Heart right ventricle (tissue), 16 donors: ENCODE measurements around the gene ALOX15. TPM values are rescaled to one million over a fixed set of nuclear protein-coding genes. Genes with fewer than 3 reads are reported as not detected.
"Not testable (repeated sequence)": the region's sequence is repeated elsewhere in the genome, so short reads cannot be mapped to it uniquely, and the experiment has no call there.

Source experiments
- ATAC-seq, 8 donors: fragments of 200-7000 bp; cut with Tn5 transposase; one replicate each; pipeline ENCODE4 v1.9.1; 2020; ENCODE audit warnings: mild to moderate bottlenecking in 8 of 8, moderate library complexity in 8 of 8, moderate number of reproducible peaks in 1 of 8
- DNase-seq, 2 donors: peaks; one replicate each; pipeline ENCODE4 v3.0.0-alpha.2; 2020
- H3K27ac ChIP-seq, 10 donors: fragments of 200-600 bp; sonication (generic) in 2 of 10; one replicate each; pipeline versions ENCODE4 v1.5.0 to v1.8.0; 2020 to 2022; ENCODE audit warnings: mild to moderate bottlenecking in 3 of 10
- H3K27me3 ChIP-seq, 7 donors: fragments of 200-600 bp; one replicate each; pipeline ENCODE4 v1.8.0; 2021 to 2022; ENCODE audit warnings: mild to moderate bottlenecking in 2 of 7
- H3K36me3 ChIP-seq, 9 donors: fragments of 200-600 bp; sonication (generic) in 1 of 9; one replicate each; pipeline versions ENCODE4 v1.5.0 to v1.8.0; 2020 to 2022; ENCODE audit warnings: mild to moderate bottlenecking in 2 of 9
- H3K4me1 ChIP-seq, 9 donors: fragments of 200-600 bp; sonication (generic) in 1 of 9; one replicate each; pipeline versions ENCODE4 v1.5.0 to v1.8.0; 2020 to 2022; ENCODE audit warnings: mild to moderate bottlenecking in 4 of 9
- H3K4me3 ChIP-seq, 10 donors: fragments of 200-600 bp; sonication (generic) in 2 of 10; one replicate each; pipeline versions ENCODE4 v1.5.0 to v1.8.0; 2020 to 2022; ENCODE audit warnings: mild to moderate bottlenecking in 7 of 10, moderate library complexity in 2 of 10
- H3K9me3 ChIP-seq, 11 donors: fragments of 200-600 bp in 10 of 11; sonication (generic) in 2 of 11; one replicate each; pipeline versions ENCODE4 v1.5.0 to v1.8.0; 2013 to 2022; ENCODE audit warnings: mild to moderate bottlenecking in 2 of 11, control low read depth in 1 of 11, moderate library complexity in 1 of 11
- WGBS, 2 donors: extraction: QIAGEN DNeasy Blood & Tissue Kit; methylation state at CpG; one replicate each; pipeline ENCODE4 v1.1.7; 2013; ENCODE audit warnings: inconsistent platforms in 1 of 2; 5-methylcytosine and 5-hydroxymethylcytosine counted together
- intact Hi-C, 10 donors: fragments of 100-400 bp; cut with DNase I; formaldehyde crosslinking; loops; one replicate each; pipeline versions ENCODE4 v1.11.1 to v1.14.2; 2022
- polyA plus RNA-seq, 2 donors: library from polyadenylated mRNA; stranded (reverse); fragments of 200-250 nt; gene quantifications; one replicate each; pipeline ENCODE4 v1.2.3, GENCODE V29; 2013
- total RNA-seq, 10 donors: library from RNA; stranded (reverse); fragmentation: NEBNext Ultra II Directional in 3 of 10; extraction: Animal tissue kit (Norgen Biotek cat#: 25700) in 3 of 10; gene quantifications; one replicate each; pipeline versions ENCODE4 v1.2.1 to v1.2.4, GENCODE V29; 2021 to 2023
- TF ChIP-seq, protein P1 (sequence below), 9 donors: fragments of 200-600 bp; sonication (generic) in 2 of 9; IDR thresholded peaks; one replicate each; pipeline versions ENCODE4 v1.5.0 to v1.8.0; 2021 to 2022; ENCODE audit warnings: antibody characterized with exemption in 9 of 9, mild to moderate bottlenecking in 5 of 9, moderate library complexity in 1 of 9
- donor health status: Arrhythmogenic right ventricular cardiomyopathy.
- donor health status: ischemic (EF 13 %, LVEDD 7.1; RV severe dilation, severe dysfunction).
- donor health status: healthy with polysubstance abuse.
- donor health status: DM: no; HTN: yes; CAD: no.
- donor health status: DM: no; HTN: no; CAD: no.
- donor health status: ischemic (EF 25% LVEDD 6.9; RV normal size, moderate dysfunction).
- donor health status: ischemic (EF 25% LVEDD 5.7; RV mildly dilated, moderate dysfunction).
- donor health status: healthy.
- donor health status: DM: yes; HTN: yes; CAD: no.
- donor health status: Ischemic cardiomyopathy.
- donor health status: ischemic (EF 35%, LVEDD 5.7; RV mildly dilated, moderate dysfunction).
- donor health status: nonischemic (EF 11% LVEDD 7.7; RV severe dilation, severe dysfunction).
- donor health status: DM: yes; HTN: yes; CAD: no.
- donor health status: PGD.
- donor health status: ischemic (EF 29% LVEDD 5.4; RV normal size, mild dysfunction).
- donor health status: nonischemic (EF 23%, LVEDD 6.1; RV moderate dilation, normal function).

Gene ALOX15
- total and polyA plus RNA-seq, 12 donors, result 0.11 to 1.3 (median 0.16) TPM; not detected in 5

DNA sequence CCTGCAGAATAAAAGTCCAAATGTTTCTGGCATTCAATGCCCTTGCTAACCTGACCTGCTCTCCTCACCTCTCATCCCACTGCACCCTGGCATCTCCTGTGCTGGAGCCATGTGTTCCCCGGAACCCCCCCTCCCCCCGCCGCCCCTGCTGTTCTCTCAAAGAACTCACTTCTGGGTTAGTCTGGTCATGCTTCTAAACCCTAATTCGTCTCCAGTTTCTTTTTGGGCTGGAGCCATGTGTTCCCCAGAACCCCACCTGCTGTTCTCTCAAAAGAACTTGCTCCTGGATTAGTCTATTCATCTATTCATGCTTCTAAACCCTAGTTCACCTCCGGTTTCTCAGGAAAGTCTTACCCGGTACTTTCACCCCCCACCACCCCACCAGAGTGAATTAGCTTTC, 808 bp upstream of the ALOX15 start:
- no peak overlapping the region for H3K27ac ChIP-seq
- ATAC-seq (no peak), DNase-seq (no peak)
- H3K4me1 ChIP-seq, result peaks cover 0 to 12% (median 6%) of the 10 kb centered on the region in 9 donors
- H3K4me3 ChIP-seq, result no peak overlapping the region
- no peaks in the 10 kb centered on the region for H3K9me3 ChIP-seq
- TF ChIP-seq, protein P1, sequence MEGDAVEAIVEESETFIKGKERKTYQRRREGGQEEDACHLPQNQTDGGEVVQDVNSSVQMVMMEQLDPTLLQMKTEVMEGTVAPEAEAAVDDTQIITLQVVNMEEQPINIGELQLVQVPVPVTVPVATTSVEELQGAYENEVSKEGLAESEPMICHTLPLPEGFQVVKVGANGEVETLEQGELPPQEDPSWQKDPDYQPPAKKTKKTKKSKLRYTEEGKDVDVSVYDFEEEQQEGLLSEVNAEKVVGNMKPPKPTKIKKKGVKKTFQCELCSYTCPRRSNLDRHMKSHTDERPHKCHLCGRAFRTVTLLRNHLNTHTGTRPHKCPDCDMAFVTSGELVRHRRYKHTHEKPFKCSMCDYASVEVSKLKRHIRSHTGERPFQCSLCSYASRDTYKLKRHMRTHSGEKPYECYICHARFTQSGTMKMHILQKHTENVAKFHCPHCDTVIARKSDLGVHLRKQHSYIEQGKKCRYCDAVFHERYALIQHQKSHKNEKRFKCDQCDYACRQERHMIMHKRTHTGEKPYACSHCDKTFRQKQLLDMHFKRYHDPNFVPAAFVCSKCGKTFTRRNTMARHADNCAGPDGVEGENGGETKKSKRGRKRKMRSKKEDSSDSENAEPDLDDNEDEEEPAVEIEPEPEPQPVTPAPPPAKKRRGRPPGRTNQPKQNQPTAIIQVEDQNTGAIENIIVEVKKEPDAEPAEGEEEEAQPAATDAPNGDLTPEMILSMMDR (IDR thresholded peaks at IDR 0.05), result no peak
- WGBS, 2 donors, result 15 to 23% methylated on average over 6 of the region's 6 CpGs
- H3K27me3 ChIP-seq, result peaks cover 0 to 76% (median 65%) of the 10 kb centered on the region in 7 donors
- intact Hi-C loops, result no loop called here
- no peaks in the 10 kb centered on the region for H3K36me3 ChIP-seq

DNA sequence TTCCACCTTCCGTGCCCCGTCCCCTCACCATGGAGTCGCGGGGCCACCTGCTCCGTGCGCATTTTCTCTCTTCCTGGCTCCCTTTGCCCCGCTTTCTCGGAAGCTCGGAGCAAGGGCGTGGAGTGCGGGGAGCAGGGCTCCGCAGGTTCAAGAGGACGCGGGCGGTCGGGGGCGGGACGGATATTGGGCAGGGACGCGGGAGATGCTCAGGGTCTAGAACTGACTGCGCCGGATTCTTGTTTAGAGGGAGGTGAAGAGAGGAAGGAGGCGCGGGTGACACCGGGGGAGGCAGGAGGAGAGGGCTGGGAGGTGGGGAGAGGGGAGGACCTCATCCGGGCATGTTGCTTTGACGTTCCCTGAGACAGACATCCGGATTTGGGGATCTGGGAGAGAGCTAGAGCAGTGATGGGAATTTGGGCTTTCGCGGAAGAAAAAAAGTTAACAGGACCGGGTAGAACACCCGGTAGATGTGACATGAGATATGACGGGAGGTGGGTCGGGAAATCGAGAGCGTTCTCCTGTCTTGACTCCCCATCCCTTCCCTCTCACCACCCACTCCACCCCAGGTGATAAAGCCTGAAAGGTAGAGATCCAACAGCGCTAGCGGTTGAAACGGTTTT, 799 bp downstream of the ALOX15 start:
- H3K36me3 ChIP-seq, H3K4me3 ChIP-seq, intact Hi-C loops, DNase-seq, H3K9me3 ChIP-seq, H3K27ac ChIP-seq: not testable (repeated sequence)
- WGBS, 2 donors, result 1 to 3% methylated on average over 36 of the region's 39 CpGs
- H3K4me1 ChIP-seq, result peaks cover 0 to 17% (median 7%) of the 10 kb centered on the region in 9 donors
- ATAC-seq, result peak in 2 of 8 donors; percentile 4 to 15
- peaks cover 5 to 83% (median 77%) of the 10 kb centered on the region in 7 donors for H3K27me3 ChIP-seq

DNA sequence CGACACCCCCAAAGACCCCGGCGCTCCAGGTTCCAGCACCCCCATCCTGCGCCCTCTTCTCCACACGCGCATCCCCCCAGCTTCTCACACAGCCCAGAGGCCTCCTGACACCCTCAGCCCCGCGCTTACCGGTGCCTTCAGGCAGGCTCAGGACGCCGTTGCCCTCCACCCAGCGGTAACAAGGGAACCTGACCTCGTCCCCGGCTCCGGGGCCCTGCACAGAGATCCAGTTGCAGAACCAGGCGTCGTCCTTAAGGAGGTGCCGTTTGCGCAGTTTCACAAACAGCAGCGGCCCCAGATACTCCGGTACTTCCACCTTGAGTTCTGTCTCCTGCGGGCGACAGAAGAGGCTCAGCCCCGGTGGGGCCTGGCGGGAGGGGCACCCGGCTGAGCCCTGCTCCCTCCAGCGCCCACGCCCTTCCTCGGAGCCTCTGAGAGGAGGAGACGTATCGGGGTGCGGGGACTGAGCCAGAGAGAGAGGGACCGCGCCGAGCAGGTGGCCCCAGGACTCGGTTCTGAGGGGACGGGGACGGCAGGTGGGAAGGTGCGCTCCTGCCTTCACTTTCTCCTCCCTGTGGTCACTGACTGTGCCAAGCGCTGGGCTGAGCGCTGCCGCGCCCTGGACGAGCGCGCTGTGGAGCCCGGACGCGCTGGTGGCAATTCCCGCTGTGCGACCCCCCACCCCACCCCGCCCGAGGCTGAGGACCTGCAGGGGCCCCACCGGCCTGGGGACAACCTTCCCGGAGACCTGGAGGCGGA, 2.0 kb downstream of the ALOX15 start:
- H3K9me3 ChIP-seq, H3K36me3 ChIP-seq, DNase-seq, H3K27ac ChIP-seq, intact Hi-C loops: not testable (repeated sequence)
- H3K27me3 ChIP-seq, result peaks cover 5 to 81% (median 79%) of the 10 kb centered on the region in 7 donors
- 6 to 8% methylated on average over 23 to 24 of the region's 56 CpGs for WGBS, 2 donors
- H3K4me1 ChIP-seq, result peaks cover 0 to 24% (median 7%) of the 10 kb centered on the region in 9 donors
- peak overlapping the region in 1 of 10 donors; percentile 14 for H3K4me3 ChIP-seq
- ATAC-seq, result peak in 2 of 8 donors; percentile 22 to 32

DNA sequence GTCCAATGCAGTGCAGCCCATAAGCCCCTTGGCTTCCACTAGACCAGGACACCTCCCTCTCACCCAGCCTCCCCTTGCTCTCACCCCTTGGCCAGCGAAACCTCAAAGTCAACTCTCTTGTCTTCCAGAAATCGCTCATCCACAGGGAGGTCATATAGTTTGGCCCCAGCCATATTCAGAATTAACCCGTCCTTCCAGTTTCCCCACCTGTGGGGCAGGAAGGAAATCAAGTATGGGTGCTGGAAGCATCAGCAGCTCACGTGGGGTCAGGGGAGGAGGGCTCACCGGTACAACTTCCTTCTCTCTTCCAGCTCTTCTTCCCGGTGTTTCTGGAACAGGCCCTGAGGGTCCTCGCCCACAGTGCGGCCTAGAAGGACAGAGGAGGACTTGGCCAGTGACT, 2.7 kb downstream of the ALOX15 start:
- 53 to 54% methylated on average over 8 of the region's 8 CpGs for WGBS, 2 donors
- peaks cover 5 to 80% (median 76%) of the 10 kb centered on the region in 7 donors for H3K27me3 ChIP-seq
- intact Hi-C loops, result not testable (repeated sequence)

DNA sequence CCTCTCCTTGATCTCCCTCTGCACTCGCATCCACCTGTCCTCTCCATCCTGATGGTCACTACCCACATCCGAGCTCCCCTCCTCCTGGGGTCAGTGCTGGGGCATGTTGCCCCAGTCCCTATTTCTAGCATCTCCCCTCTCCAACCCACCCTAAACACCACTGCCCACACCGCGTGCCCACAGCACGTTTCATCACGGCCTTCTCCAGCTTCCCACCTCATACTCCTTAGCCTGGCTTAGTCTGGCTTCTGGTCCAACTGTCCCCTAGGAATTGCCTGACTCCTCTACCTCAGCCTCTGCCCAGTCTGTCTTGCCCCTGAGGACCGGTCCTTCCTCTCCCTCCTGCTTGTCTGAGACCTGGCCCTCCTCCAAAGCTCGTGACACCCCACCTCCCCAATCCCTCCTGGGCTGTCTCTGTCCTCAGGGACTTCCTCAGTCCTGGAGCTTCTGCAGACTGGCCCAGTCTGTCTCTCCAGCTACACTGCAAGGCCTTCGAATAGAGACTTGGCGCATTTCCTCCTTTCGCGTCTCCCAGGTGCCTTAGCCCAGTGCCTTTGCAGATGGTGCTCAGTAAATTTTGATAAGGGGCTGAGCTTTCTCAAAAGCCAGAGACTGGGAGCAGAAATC, 4.9 kb downstream of the ALOX15 start:
- TF ChIP-seq, protein P1 (IDR thresholded peaks at IDR 0.05), result no peak
- Histone ChIP-seq H3K9me3 (no peaks in the 10 kb centered on the region), H3K4me3 (no peak overlapping the region), H3K36me3 (no peaks in the 10 kb centered on the region), H3K27ac (no peak overlapping the region), H3K27me3 (peaks cover 5 to 67% (median 57%) of the 10 kb centered on the region in 7 donors), H3K4me1 (peaks cover 0 to 24% (median 5%) of the 10 kb centered on the region in 9 donors)
- DNase-seq (no peak), ATAC-seq (no peak)
- intact Hi-C loops, result no loop called here
- 45 to 51% methylated on average over 12 of the region's 12 CpGs for WGBS, 2 donors

More for the DNA sequence above, 2.7 kb downstream of the ALOX15 start:
- not testable (repeated sequence) for ATAC-seq, H3K36me3 ChIP-seq, H3K27ac ChIP-seq, H3K4me3 ChIP-seq, DNase-seq, H3K9me3 ChIP-seq
- peaks cover 0 to 24% (median 7%) of the 10 kb centered on the region in 9 donors for H3K4me1 ChIP-seq
